Fibroblast of mammary gland (primary cell): Measurements from ENCODE around the gene MOB3B.

Experiments
- DNase-seq: peaks from one replicate; pipeline ENCODE4 v3.0.0-alpha.2; 2010; ENCODE audit warnings: low read depth
- H3K4me3 ChIP-seq: 2 replicates; pipeline ENCODE4 v1.5.1; 2011; ENCODE audit warnings: low read depth, mild to moderate bottlenecking, low read length, moderate library complexity; ENCODE audit not compliant: control insufficient read depth
- TF ChIP-seq, protein P1 (sequence below): conservative IDR thresholded peaks from 2 replicates; pipeline ENCODE4 v1.5.1; 2011; ENCODE audit warnings: low read depth, low read length, inconsistent platforms; ENCODE audit not compliant: control insufficient read depth, insufficient read depth

Gene MOB3B

DNA sequence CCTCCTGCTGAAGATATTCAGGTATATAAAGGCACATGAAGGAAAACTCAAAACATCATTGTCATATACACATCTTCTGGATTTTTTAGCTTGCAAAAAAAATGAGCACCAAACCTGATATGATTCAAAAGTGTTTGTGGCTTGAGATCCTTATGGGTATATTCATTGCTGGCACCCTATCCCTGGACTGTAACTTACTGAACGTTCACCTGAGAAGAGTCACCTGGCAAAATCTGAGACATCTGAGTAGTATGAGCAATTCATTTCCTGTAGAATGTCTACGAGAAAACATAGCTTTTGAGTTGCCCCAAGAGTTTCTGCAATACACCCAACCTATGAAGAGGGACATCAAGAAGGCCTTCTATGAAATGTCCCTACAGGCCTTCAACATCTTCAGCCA lies 5.4 kb downstream of the MOB3B start, which contains the start of gene IFNK:
TSS of gene IFNK (plus strand) at position 55 of the 400 bp plus-strand sequence. CDS start at position 102, 47 bp downstream.
- H3K4me3 ChIP-seq: no peak within 1 kb of the TSS
- no peak for DNase-seq
- TF ChIP-seq, protein P1, sequence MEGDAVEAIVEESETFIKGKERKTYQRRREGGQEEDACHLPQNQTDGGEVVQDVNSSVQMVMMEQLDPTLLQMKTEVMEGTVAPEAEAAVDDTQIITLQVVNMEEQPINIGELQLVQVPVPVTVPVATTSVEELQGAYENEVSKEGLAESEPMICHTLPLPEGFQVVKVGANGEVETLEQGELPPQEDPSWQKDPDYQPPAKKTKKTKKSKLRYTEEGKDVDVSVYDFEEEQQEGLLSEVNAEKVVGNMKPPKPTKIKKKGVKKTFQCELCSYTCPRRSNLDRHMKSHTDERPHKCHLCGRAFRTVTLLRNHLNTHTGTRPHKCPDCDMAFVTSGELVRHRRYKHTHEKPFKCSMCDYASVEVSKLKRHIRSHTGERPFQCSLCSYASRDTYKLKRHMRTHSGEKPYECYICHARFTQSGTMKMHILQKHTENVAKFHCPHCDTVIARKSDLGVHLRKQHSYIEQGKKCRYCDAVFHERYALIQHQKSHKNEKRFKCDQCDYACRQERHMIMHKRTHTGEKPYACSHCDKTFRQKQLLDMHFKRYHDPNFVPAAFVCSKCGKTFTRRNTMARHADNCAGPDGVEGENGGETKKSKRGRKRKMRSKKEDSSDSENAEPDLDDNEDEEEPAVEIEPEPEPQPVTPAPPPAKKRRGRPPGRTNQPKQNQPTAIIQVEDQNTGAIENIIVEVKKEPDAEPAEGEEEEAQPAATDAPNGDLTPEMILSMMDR: no peak

DNA sequence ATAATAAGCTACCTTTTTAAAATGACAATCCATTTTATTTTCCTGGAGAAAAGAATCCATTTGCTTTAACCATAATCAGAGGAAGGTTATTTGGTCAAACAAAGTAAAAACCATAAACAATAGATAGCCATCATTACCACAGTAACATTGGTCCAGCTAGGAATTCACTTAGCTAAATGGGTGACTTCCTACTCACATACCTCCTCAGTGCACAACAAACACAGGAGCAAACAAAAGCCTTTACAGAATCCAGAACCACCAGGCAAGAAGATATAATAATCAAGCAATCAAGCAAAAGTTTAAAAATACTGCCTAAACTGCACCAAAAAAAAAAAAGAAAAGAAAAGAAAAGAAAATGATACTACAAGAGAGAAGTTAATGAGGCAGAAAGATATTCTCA lies 6.5 kb downstream of the MOB3B start:
- no peak overlapping the region for H3K4me3 ChIP-seq
- DNase-seq: no peak
- TF ChIP-seq, protein P1: no peak

DNA sequence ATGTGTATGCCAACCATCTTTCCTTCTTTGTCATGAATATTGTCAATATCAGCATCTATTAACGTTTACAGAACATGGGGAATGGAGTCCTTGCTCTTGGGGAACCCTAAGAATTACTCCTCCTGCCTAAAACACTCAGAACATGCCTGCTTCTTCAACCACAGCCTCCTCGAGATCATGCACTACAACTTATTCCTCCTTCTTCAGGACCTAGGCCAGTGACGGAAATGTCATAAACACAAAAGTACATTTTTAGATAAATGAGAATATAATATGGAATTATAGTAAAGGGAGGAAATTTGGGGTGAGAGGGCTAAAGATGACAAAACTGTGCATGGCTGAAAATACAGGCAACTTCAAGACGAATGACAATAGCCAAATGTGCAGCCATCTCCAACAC lies 8.6 kb downstream of the MOB3B start:
- H3K4me3 ChIP-seq: no peak overlapping the region
- TF ChIP-seq, protein P1: no peak
- no peak for DNase-seq

DNA sequence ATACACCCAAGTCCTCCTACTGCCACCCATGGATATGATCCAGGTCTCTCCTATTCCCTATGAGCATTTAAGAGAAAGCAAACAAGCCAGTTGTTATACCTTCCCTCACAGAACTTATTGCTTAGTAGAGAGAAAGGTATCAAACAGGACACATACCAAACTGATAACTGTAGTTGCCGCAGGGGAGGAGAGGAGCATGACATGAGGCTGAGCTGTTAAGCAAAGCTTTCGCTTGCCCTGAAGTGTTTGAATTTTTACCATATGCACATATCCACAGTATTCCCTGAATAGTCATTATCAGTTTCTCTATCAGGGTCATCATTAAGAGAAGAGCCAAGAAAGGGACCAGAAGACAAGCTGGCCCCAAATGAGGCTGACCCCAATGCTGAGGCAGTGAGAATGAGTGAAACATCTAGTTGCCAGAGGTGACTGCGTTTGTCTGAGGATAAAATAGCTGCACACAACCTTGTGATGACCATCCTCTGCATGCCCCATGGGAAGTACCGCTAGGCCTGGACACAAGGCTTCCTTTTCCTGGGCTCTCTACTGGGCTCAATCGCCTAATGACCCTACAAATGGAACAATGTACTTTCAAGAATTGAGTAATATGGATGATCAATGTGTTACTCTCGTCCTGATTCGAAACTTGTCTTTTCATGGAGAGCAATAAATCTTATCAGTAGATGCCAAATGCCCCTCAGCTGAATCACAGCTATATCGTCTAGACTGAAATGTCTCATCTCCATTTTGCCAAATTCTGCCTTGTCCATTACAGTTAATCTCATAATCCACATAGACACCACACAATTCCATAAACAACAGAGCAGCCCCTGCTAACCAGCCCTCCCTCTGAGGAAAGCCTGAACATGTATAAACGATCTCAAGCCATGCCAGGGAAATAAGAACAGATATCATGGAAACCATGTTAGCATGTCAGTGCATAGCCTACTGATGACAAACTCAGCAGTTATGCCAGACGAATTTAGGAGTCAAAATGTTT lies 9.8 kb downstream of the MOB3B start:
- TF ChIP-seq, protein P1: no peak

DNA sequence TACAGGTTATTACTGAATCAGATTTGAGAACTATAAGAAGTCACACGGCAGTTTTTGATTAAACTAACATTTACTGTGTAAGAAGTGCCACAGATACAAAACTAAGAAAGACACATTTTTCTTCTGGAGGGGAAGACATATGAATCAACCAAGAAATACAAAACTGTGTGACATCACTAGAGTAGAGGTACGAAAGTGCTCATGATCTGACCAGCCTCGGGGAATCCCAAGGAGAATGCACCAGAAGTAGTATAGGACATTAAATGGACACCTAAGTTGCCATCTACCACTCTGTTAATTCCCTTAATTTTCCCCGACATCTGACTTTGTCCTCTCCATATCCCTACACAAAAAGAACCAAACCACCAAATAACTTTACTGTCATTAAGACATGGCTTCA lies 10.8 kb downstream of the MOB3B start:
- TF ChIP-seq, protein P1: no peak
- DNase-seq: no peak

More for the DNA sequence above, 9.8 kb downstream of the MOB3B start:
- no peak overlapping the region for H3K4me3 ChIP-seq
- DNase-seq: no peak

DNA sequence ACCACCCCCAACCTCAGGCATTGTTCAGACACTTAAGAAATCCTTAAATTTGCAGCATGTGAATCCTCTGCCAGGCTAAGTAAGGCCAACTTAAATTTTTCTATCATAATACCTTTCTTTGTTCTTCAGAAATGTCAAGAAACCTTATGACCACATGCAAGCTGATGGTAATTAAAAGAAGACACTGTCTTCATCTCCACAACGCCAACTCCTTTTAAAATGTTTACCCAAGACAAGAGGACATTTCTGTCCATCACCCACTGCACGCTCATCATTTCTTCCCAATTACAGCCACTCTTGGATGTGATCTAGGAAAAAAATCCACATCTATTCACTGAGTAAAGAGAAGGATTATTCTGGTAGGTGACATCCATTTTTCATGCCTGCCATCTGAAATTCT lies 11.6 kb downstream of the MOB3B start:
- DNase-seq: no peak
- H3K4me3 ChIP-seq: no peak overlapping the region
- TF ChIP-seq, protein P1: no peak

More for the DNA sequence above, 10.8 kb downstream of the MOB3B start:
- H3K4me3 ChIP-seq: no peak overlapping the region

DNA sequence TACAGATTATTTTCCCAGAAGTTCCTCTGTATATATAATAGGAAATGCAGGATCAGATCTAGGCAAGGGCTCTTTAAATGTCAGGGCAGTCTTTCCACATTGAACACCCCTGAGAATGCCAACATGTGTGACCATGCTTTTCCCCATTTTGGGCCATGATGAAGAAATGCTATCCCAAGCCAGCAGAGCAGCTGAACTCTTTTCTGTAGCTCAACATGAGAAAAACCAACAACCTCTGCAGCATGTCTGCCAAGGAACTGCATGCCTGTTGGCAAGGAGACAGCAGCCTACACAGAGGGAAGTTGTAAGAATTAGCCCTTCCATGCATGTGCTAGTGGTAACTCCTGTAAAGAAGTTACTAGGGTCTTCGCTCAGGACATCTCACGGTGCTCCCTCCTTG lies 15.1 kb downstream of the MOB3B start:
- no peak for DNase-seq
- TF ChIP-seq, protein P1: no peak
- H3K4me3 ChIP-seq: no peak overlapping the region
